MM.1S (cell line): Measurements from ENCODE around the gene DNAAF5.
A peak's percentile ranks its signal among the peaks of the same experiment; 100 is the strongest.

Experiments
- DNase-seq: peaks from one replicate; pipeline ENCODE4 v3.0.0-alpha.2; 2015
- H2AFZ ChIP-seq: fragments of 300-600 bp; sonication (generic); 2 replicates; pipeline ENCODE4 v1.6.0; 2016; ENCODE audit warnings: antibody characterized with exemption, low read length
- H3F3A ChIP-seq: fragments of 300-600 bp; sonication (generic); 2 replicates; pipeline ENCODE4 v1.6.1; 2016; ENCODE audit warnings: mild to moderate bottlenecking, antibody characterized with exemption, low read length, moderate library complexity, mixed read lengths; ENCODE audit not compliant: insufficient read depth
- H3K27ac ChIP-seq: fragments of 300-600 bp; sonication (generic); 2 replicates; pipeline ENCODE4 v1.5.1; 2016; ENCODE audit warnings: mild to moderate bottlenecking, low read length
- H3K27me3 ChIP-seq: fragments of 300-600 bp; sonication (generic); replicated peaks from 2 replicates; pipeline ENCODE4 v1.6.0; 2016; ENCODE audit warnings: low read length; ENCODE audit not compliant: insufficient read depth
- H3K36me3 ChIP-seq: fragments of 300-600 bp; sonication (generic); replicated peaks from 2 replicates; pipeline ENCODE4 v1.6.1; 2016; ENCODE audit warnings: mild to moderate bottlenecking, low read length, mixed read lengths; ENCODE audit not compliant: insufficient read depth
- H3K4me1 ChIP-seq: fragments of 300-600 bp; sonication (generic); 2 replicates; pipeline ENCODE4 v1.6.1; 2016; ENCODE audit warnings: low read length, mixed read lengths
- H3K4me2 ChIP-seq: fragments of 300-600 bp; sonication (generic); 2 replicates; pipeline ENCODE4 v1.6.0; 2016; ENCODE audit warnings: low read depth, low read length
- H3K4me3 ChIP-seq: fragments of 300-600 bp; sonication (generic); 2 replicates; pipeline ENCODE4 v1.5.1; 2016; ENCODE audit warnings: low read length, mixed read lengths
- H3K79me2 ChIP-seq: fragments of 300-600 bp; sonication (generic); 2 replicates; pipeline ENCODE4 v1.6.1; 2016; ENCODE audit warnings: mixed run types, low read length, mixed read lengths
- H3K9ac ChIP-seq: fragments of 300-600 bp; sonication (generic); 2 replicates; pipeline ENCODE4 v1.6.1; 2016; ENCODE audit warnings: low read length, mixed read lengths
- H3K9me2 ChIP-seq: fragments of 300-600 bp; sonication (generic); replicated peaks from 2 replicates; pipeline ENCODE4 v1.6.1; 2016; ENCODE audit warnings: mild to moderate bottlenecking, low read length, mixed read lengths; ENCODE audit not compliant: insufficient read depth
- H3K9me3 ChIP-seq: fragments of 300-600 bp; sonication (generic); replicated peaks from 2 replicates; pipeline ENCODE4 v1.6.1; 2016; ENCODE audit warnings: mild to moderate bottlenecking, low read length, mixed read lengths; ENCODE audit not compliant: insufficient read depth
- H4K20me1 ChIP-seq: fragments of 300-600 bp; sonication (generic); 2 replicates; pipeline ENCODE4 v1.6.1; 2016; ENCODE audit warnings: mild to moderate bottlenecking, low read length, moderate library complexity, mixed read lengths; ENCODE audit not compliant: insufficient read depth
- CTCF ChIP-seq: fragments of 300-600 bp; sonication (generic); IDR thresholded peaks from 2 replicates; pipeline ENCODE4 v1.5.1; 2016; ENCODE audit warnings: antibody characterized with exemption, low read length, mixed read lengths
- EZH2 ChIP-seq: fragments of 300-600 bp; sonication (generic); optimal IDR thresholded peaks from 2 replicates; pipeline ENCODE3; 2017; ENCODE audit warnings: low read depth, mild to moderate bottlenecking, antibody characterized with exemption, low read length, mixed read lengths
- EZH2phosphoT487 ChIP-seq: fragments of 300-600 bp; sonication (generic); IDR thresholded peaks from 2 replicates; pipeline ENCODE4 v1.6.1; 2018; ENCODE audit warnings: antibody characterized with exemption, low read length

Gene DNAAF5

GRCh38 chr7:816300-816750 lies 89.8 kb downstream of the DNAAF5 start:
- H2AFZ ChIP-seq, result peak overlapping the region; percentile 67; the same call in 1 of the 2 replicates
- peak overlapping the region; percentile 92 for H3K4me2 ChIP-seq
- DNase-seq, result peak; percentile 98
- H3K9ac ChIP-seq, result peak overlapping the region; percentile 48; the same call in 1 of the 2 replicates
- H3F3A ChIP-seq, result peaks cover 16% of the 10 kb centered on the region; the same call in 1 of the 2 replicates
- H3K79me2 ChIP-seq, result peaks cover 46% of the 10 kb centered on the region
- H3K27me3 ChIP-seq, result no peaks in the 10 kb centered on the region
- H3K36me3 ChIP-seq, result no peaks in the 10 kb centered on the region
- no peaks in the 10 kb centered on the region for H3K9me2 ChIP-seq
- peaks cover 15% of the 10 kb centered on the region for H4K20me1 ChIP-seq
- no peak overlapping the region for H3K27ac ChIP-seq
- no peaks in the 10 kb centered on the region for H3K9me3 ChIP-seq
- H3K4me3 ChIP-seq, result peak overlapping the region; percentile 67; the same call in 1 of the 2 replicates
- TF ChIP-seq EZH2phosphoT487 (no peak), EZH2 (no peak), CTCF (no peak)
- H3K4me1 ChIP-seq, result peaks cover 26% of the 10 kb centered on the region

GRCh38 chr7:816751-817671 lies 90.5 kb downstream of the DNAAF5 start:
- DNase-seq, result peak; percentile 56

GRCh38 chr7:818031-818699 lies 91.7 kb downstream of the DNAAF5 start:
- peak overlapping the region; percentile 83 for H3K4me2 ChIP-seq
- peaks cover 2% of the 10 kb centered on the region for H3K36me3 ChIP-seq
- TF ChIP-seq EZH2phosphoT487, result no peak
- TF ChIP-seq EZH2, result no peak
- TF ChIP-seq CTCF, result peak; percentile 50
- H3K4me1 ChIP-seq, result peaks cover 22% of the 10 kb centered on the region
- peak; percentile 49 for DNase-seq
- no peaks in the 10 kb centered on the region for H3K27me3 ChIP-seq
- no peaks in the 10 kb centered on the region for H3K9me3 ChIP-seq
- no peak overlapping the region for H2AFZ ChIP-seq
- H3K9me2 ChIP-seq, result no peaks in the 10 kb centered on the region
- peak overlapping the region; percentile 83; the same call in 1 of the 2 replicates for H3K9ac ChIP-seq
- peaks cover 15% of the 10 kb centered on the region for H4K20me1 ChIP-seq
- H3K79me2 ChIP-seq, result peaks cover 64% of the 10 kb centered on the region
- H3K4me3 ChIP-seq, result peak overlapping the region; percentile 90
- peaks cover 16% of the 10 kb centered on the region; the same call in 1 of the 2 replicates for H3F3A ChIP-seq
- no peak overlapping the region for H3K27ac ChIP-seq

More at GRCh38 chr7:816751-817671, 90.5 kb downstream of the DNAAF5 start:
- peaks cover 26% of the 10 kb centered on the region for H3K4me1 ChIP-seq
- H3K36me3 ChIP-seq, result no peaks in the 10 kb centered on the region
- H2AFZ ChIP-seq, result no peak overlapping the region; the same call in 1 of the 2 replicates
- peak overlapping the region; percentile 83 for H3K4me2 ChIP-seq
- H3K27me3 ChIP-seq, result no peaks in the 10 kb centered on the region
- H4K20me1 ChIP-seq, result peaks cover 15% of the 10 kb centered on the region
- H3K9me2 ChIP-seq, result no peaks in the 10 kb centered on the region
- H3F3A ChIP-seq, result peaks cover 16% of the 10 kb centered on the region; the same call in 1 of the 2 replicates
- no peaks in the 10 kb centered on the region for H3K9me3 ChIP-seq
- H3K9ac ChIP-seq, result peak overlapping the region; percentile 83
- peaks cover 52% of the 10 kb centered on the region for H3K79me2 ChIP-seq
- peak overlapping the region; percentile 90 for H3K4me3 ChIP-seq
- peak overlapping the region; percentile 66; the same call in 1 of the 2 replicates for H3K27ac ChIP-seq
- TF ChIP-seq CTCF, result no peak
